GM18505 (cell line): ENCODE measurements around the gene KDELR3.
A peak's percentile ranks its signal among the peaks of the same experiment; 100 is the strongest.

Experiments used
- ATAC-seq: cut with Tn5 transposase; IDR thresholded peaks from one replicate; pipeline ENCODE4 v1.9.1; 2021; ENCODE audit not compliant: unreplicated experiment
- POLR2A ChIP-seq: IDR thresholded peaks from 4 replicates; pipeline ENCODE4 v1.6.1; 2011; ENCODE audit warnings: borderline replicate concordance; ENCODE audit not compliant: insufficient read depth, insufficient read length; ENCODE audit errors: extremely low read depth

The KDELR3 gene

GRCh38 chr22:38505541-38506117 is 37.7 kb downstream of the KDELR3 start:
- peak; percentile 29 for ATAC-seq
- no peak for TF ChIP-seq POLR2A

DNA sequence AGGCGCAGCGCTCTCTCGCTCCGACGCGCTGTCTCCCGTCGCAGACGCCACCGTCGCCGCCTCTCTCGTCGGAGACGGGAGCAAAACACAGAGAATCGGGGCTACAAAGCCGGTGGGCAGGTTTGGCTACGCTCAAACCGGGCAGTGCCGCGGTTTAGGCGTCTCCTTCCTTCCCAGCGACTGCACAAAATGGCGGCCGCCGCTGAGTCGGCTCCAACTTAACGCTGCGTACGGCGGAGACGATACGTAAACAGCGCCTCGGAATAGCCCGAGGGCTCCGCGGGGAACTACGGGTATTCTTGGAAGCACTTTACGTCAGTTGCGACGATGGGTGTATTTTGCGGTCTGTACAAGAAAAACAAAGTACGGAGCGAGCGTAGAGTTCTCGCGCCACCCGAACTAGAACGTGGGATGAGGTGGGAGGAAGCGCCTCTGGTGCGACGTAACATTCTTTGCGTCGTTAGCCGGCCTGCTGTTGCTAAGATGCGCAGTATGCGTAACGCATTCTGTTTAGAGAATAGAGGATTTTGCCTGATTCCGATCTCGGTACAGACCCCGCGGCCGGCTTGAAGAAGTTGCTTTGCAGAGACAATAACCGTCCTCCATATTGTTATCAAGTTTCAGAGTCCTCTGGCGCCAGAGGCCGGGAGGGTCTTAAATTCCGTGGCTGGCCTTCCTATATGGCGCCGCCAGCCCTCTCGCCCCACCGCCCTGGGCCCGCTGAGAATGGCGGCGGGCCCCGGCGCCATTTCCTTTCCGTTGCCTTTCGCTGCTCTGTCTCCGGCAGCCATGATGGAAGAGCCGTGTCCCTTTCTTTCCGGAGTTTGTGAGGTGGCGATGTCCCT is 38.4 kb downstream of the KDELR3 start, which contains the start of gene DDX17:
TSS of gene DDX17 (minus strand) at position 194 of the 845 bp plus-strand sequence.
- ATAC-seq = peak; percentile 79
- peak; percentile 81 for TF ChIP-seq POLR2A

GRCh38 chr22:38510416-38510970 is 42.6 kb downstream of the KDELR3 start:
- no peak for ATAC-seq
- TF ChIP-seq POLR2A = no peak

DNA sequence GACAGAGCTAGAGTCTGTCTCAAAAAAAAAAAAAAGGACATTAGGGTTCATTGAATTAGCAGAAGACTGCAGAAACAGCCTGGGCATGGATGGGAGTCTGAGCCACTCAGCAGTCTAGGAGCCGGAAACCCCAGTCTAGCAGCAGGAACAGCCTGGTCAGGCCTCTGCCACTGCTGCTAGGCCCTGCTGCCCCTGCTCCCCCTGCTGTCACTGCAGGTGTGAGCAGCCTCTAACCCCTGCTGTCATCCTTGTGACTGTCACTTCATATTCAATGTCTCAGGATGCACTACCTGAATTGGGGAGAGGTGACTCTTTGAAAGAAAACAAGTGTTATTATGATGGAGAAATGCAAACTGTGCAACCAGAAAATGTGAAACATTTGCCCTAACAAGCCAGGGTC is 45.2 kb downstream of the KDELR3 start:
- ATAC-seq = no peak
- TF ChIP-seq POLR2A = no peak

DNA sequence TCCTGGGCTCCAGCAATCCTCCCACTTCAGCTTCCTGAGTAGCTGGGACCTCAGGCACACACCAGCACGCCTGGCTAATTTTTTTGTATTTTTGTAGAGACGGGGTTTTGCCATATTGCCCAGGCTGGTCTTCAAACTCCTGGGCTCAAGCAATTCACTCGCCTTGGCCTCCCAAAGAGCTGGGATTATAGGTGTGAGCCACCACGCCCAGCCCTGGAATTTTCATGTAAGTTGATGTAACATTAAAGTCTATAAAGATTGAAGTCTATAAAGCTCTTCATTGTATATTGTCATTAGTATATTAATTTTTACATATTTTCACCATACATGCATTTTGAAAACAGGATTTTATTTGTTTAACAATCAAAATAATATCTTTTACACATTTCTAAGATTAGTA is 50.7 kb downstream of the KDELR3 start:
- no peak for ATAC-seq
- no peak for TF ChIP-seq POLR2A

GRCh38 chr22:38519453-38520250 is 51.8 kb downstream of the KDELR3 start:
- no peak for ATAC-seq
- no peak for TF ChIP-seq POLR2A

DNA sequence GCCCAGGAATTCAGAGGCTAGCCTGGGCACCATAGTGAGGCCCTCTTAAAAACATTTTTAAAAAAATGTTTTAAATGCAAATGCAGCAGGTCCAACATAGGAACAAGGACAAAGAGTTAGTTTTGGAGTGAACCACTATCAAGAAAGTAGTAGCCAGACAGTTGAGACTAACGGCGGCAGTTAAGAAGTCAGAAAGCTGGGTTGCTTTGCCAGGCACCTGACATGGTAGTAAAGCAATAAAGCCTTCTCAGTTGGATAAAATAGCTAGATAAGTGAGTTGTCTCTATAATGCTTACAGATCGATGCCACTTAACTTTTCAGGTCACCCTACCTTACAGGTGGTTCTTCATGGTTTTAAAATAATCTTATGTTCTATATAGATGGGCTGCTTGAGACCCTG is 55.1 kb downstream of the KDELR3 start:
- no peak for ATAC-seq
- TF ChIP-seq POLR2A = no peak

- ATAC-seq = no peak
- TF ChIP-seq POLR2A = no peak
Observed at GRCh38 chr22:38523479-38523878, 55.6 kb downstream of the KDELR3 start.

DNA sequence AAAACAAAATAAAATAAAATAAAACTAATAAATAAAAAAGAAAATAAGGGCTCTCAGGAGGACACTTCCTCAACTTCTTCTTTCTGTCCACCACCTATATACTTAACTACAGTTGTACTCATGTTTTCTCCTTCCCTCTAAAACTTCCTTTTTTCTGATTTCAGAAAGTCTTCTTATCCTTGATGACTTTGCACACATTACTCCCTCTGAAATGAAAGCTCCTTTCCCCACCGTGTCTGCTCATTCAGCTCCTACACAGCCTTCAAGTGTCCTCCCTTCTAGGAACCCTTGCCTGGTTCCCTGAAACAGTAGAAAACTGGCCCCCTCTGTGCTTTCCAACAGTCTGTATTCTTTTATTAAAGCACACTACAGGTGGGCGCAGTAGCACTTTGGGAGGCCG is 56.5 kb downstream of the KDELR3 start:
- no peak for ATAC-seq
- TF ChIP-seq POLR2A = no peak

- TF ChIP-seq POLR2A = no peak
- ATAC-seq = no peak
Observed at GRCh38 chr22:38531251-38531938, 63.5 kb downstream of the KDELR3 start.
